ENCODE measurements around the gene TMEM98.
"Not testable (repeated sequence)": the region's sequence is repeated elsewhere in the genome, so short reads cannot be mapped to it uniquely, and the experiment has no call there.

TMEM98 gene

DNA sequence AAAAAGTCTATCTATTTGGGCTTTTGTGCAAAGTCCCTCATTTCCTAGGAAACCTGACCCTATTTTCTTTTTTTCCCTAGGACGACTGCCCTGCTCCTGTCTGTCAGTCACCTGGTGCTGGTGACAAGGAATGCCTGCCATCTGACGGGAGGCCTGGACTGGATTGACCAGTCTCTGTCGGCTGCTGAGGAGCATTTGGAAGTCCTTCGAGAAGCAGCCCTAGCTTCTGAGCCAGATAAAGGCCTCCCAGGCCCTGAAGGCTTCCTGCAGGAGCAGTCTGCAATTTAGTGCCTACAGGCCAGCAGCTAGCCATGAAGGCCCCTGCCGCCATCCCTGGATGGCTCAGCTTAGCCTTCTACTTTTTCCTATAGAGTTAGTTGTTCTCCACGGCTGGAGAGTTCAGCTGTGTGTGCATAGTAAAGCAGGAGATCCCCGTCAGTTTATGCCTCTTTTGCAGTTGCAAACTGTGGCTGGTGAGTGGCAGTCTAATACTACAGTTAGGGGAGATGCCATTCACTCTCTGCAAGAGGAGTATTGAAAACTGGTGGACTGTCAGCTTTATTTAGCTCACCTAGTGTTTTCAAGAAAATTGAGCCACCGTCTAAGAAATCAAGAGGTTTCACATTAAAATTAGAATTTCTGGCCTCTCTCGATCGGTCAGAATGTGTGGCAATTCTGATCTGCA is 12.9 kb downstream of the TMEM98 start:
- peaks cover 9% of the 10 kb centered on the region; the same call in 1 of the 2 replicates for H3K4me1 ChIP-seq
- no peak overlapping the region for H3K9ac ChIP-seq
- no peak overlapping the region for H3K4me3 ChIP-seq
- H3K9me3 ChIP-seq, result no peaks in the 10 kb centered on the region
- no peaks in the 10 kb centered on the region for H3K27me3 ChIP-seq
- H3K27ac ChIP-seq, result no peak overlapping the region
- no peak overlapping the region for H3K4me2 ChIP-seq
- no peaks in the 10 kb centered on the region for H4K20me1 ChIP-seq
- TF ChIP-seq Cebpa-rat (IDR thresholded peaks at IDR 0.05), result no peak
- peaks cover 56% of the 10 kb centered on the region for H3K36me3 ChIP-seq

DNA sequence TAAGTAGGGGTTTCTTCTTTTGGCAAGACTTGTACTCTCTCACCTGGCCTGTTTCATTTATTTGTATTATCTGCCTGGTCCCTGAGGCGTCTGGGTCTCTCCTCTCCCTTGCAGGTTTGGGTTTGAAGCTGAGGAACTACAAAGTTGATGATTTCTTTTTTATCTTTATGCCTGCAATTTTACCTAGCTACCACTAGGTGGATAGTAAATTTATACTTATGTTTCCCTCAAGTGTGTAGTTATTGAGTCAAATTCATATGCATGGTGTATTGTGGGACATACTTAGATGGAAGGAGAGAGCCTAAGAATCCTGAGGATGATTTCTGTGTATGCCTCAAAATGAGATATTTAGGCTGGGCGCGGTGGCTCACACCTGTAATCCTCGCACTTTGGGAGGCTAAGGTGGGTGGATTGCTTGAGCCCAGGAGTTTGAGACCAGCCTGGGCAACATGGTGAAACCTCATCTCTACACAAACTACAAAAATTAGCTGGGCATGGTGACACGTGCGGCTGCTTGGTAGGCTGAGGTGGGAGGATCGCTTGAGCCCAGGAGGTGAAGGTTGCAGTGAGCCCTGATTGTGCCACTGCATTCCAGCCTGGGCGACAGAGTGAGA is 13.6 kb downstream of the TMEM98 start:
- H3K9ac ChIP-seq, result no peak overlapping the region

DNA sequence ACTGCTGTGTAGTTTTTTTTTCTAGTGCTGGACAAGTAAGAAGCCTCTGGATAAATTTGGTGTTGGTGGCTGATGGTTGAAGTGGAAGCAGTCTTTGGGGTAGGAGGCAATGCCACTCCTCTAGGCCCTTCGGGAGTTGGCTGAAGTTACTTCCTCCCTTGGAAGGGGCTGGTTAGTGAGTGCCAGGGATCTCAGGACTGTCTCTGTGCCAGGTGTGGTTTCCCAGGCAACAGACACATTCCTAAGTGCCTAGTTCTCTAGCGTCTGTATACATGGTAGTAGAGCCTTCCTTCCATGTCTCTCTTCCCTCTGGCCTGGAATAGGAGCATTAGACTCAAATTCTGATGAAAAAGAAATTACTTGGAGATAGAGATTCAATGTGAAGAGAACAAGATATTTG is 15.3 kb downstream of the TMEM98 start:
- no peak for TF ChIP-seq Cebpa-rat (IDR thresholded peaks at IDR 0.05)
- H3K9me3 ChIP-seq, result no peaks in the 10 kb centered on the region
- H3K4me2 ChIP-seq, result no peak overlapping the region

More for the DNA sequence above, 13.6 kb downstream of the TMEM98 start:
- Histone ChIP-seq H3K9me3 (no peaks in the 10 kb centered on the region), H3K4me1 (peaks cover 8% of the 10 kb centered on the region; the same call in 1 of the 2 replicates), H3K27ac (no peak overlapping the region), H4K20me1 (no peaks in the 10 kb centered on the region), H3K36me3 (peaks cover 49% of the 10 kb centered on the region), H3K4me3 (no peak overlapping the region), H3K27me3 (no peaks in the 10 kb centered on the region), H3K4me2 (no peak overlapping the region)
- TF ChIP-seq Cebpa-rat (IDR thresholded peaks at IDR 0.05), result no peak

DNA sequence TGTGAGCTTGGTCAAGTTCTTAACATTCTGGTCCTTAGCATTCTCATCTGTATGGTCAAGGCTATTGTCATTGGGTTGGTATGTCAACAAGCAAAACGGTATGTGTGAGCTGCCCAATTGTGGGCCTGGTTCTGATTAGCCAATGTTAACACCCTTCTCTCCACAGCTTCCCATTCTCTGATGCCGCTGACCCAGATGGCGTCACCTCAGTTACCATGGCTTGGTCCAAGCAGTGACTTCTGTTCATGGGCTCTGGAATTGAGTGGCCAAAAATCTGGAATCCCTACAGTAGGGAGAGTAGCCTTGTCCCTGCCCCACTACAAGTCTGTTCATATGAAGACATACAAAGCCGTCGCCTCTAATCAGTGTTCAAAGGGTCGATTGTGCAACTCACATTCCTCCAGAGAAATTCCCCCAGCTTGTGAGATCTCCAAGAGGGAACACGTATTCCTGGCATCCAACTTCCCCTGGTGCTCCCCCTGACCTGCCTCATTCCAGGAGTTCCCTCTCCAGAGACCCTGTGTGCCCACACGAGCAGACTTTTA is 15.8 kb downstream of the TMEM98 start:
- Histone ChIP-seq H3K4me2 (no peak overlapping the region), H3K27ac (no peak overlapping the region), H4K20me1 (no peaks in the 10 kb centered on the region), H3K4me3 (no peak overlapping the region), H3K9me3 (no peaks in the 10 kb centered on the region), H3K27me3 (no peaks in the 10 kb centered on the region), H3K9ac (no peak overlapping the region), H3K36me3 (peaks cover 36% of the 10 kb centered on the region), H3K4me1 (no peaks in the 10 kb centered on the region)
- TF ChIP-seq Cebpa-rat (IDR thresholded peaks at IDR 0.05), result no peak

More for the DNA sequence above, 15.3 kb downstream of the TMEM98 start:
- no peaks in the 10 kb centered on the region for H4K20me1 ChIP-seq
- no peak overlapping the region for H3K27ac ChIP-seq
- no peak overlapping the region for H3K9ac ChIP-seq
- no peaks in the 10 kb centered on the region for H3K4me1 ChIP-seq
- no peaks in the 10 kb centered on the region for H3K27me3 ChIP-seq
- H3K4me3 ChIP-seq, result no peak overlapping the region
- H3K36me3 ChIP-seq, result peaks cover 41% of the 10 kb centered on the region

DNA sequence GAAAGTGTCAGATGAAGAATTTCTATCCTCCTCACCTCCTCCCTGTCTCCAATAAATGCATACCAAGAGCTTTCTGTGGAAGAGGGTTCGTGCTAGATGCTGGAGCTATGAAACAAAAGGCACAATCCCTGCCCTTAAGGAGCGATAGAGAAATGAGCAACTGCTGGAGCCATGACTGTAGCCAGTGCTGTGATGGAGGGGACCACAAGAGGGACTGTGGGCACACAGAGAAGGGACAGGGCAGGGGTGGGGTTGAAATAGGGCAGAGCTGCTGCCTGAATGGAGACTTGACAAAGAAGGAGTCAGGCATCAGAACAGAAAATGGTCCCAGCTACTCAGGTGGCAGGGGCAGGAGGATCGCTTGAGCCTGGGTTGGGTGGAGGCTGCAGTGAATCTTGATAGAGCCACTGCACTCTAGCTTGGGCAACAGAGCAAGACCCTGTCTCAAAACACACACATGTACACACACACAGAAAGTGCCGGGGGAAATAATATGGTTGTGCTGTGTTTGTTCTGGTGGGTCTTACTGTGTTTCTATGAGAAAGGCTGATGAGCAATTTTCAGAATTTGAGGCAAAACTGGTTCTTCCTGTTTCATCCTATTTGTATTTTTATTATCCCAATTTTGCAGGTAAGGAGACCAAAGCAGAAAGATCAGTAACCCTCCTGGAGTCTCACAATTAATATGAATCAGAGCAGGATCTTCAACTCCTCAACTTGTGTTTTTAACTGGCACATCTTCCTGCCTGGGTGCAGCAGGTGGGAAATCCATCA is 16.5 kb downstream of the TMEM98 start:
- peaks cover 31% of the 10 kb centered on the region for H3K36me3 ChIP-seq
- no peak overlapping the region for H3K9ac ChIP-seq
- no peak overlapping the region for H3K4me3 ChIP-seq
- H3K9me3 ChIP-seq, result no peaks in the 10 kb centered on the region
- no peaks in the 10 kb centered on the region for H4K20me1 ChIP-seq
- H3K27ac ChIP-seq, result no peak overlapping the region
- no peak overlapping the region for H3K4me2 ChIP-seq
- H3K4me1 ChIP-seq, result no peaks in the 10 kb centered on the region
- H3K27me3 ChIP-seq, result no peaks in the 10 kb centered on the region
- TF ChIP-seq Cebpa-rat (IDR thresholded peaks at IDR 0.05), result no peak

DNA sequence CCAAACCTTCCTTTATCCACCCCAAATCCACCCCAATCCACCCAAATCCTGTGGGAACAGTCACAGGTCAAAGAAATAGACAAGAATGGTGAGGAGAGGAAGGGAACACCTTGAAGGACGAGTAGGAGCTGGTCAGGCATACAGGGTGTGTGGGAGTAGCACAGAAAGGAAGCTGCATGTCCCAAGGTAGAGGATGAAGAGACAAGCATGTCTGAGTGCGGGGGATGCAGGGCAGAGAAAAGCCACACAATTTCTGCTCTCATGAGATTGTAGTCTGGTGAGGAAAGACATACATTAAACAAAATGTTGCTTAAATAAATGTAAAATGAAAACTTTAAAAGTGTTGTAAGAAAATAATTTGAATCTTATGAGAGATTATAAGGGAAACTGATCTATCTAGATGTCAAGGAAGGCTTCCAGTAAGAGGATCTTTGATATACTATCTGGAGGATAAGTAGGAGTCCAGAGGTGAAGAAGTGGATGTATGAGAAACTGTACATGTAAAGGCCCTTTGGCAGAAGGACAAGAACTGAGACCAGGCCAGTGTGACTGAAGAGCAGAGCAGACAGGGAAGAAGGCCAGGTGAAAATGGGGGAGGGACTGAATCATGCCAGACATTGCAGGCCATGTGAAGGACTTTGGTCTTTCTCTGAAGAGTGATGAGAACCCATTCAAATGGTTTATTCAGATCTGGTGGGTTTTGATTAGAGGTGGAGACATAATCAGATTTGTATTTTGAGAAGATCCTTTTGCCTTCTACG is 18.6 kb downstream of the TMEM98 start:
- Histone ChIP-seq H3K27me3 (no peaks in the 10 kb centered on the region), H3K27ac (no peak overlapping the region), H3K9ac (no peak overlapping the region), H3K36me3 (peaks cover 10% of the 10 kb centered on the region), H3K4me2 (no peak overlapping the region), H3K4me3 (no peak overlapping the region), H3K4me1 (no peaks in the 10 kb centered on the region), H4K20me1 (no peaks in the 10 kb centered on the region), H3K9me3 (no peaks in the 10 kb centered on the region)
- TF ChIP-seq Cebpa-rat (IDR thresholded peaks at IDR 0.05), result no peak

DNA sequence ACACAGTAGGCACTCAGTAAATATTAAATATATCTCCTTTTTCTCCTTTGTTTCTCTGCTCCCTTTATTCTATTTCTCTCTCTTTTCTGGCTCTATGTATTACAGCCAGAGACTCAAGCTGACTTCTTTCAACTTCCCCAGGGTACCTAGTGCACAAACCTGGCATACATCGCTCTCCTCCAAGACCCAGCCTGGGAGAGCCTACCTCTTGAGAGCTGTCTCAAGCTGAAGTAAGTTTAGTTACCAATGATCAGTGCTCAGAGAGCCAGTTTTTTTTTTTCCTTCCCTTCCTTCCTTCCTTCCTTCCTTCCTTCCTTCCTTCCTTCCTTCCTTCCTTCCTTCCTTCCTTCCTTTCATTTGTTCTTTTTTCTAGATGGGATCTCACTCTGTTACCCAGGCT is 19.8 kb downstream of the TMEM98 start:
- no peaks in the 10 kb centered on the region for H3K9me3 ChIP-seq
- no peaks in the 10 kb centered on the region for H3K36me3 ChIP-seq
- H3K27ac ChIP-seq, result no peak overlapping the region
- no peaks in the 10 kb centered on the region for H3K27me3 ChIP-seq
- no peak overlapping the region for H3K4me3 ChIP-seq
- H3K4me1 ChIP-seq, result no peaks in the 10 kb centered on the region
- H3K4me2 ChIP-seq, result no peak overlapping the region
- no peak for TF ChIP-seq Cebpa-rat (IDR thresholded peaks at IDR 0.05)
- H3K9ac ChIP-seq, result no peak overlapping the region
- H4K20me1 ChIP-seq, result no peaks in the 10 kb centered on the region

DNA sequence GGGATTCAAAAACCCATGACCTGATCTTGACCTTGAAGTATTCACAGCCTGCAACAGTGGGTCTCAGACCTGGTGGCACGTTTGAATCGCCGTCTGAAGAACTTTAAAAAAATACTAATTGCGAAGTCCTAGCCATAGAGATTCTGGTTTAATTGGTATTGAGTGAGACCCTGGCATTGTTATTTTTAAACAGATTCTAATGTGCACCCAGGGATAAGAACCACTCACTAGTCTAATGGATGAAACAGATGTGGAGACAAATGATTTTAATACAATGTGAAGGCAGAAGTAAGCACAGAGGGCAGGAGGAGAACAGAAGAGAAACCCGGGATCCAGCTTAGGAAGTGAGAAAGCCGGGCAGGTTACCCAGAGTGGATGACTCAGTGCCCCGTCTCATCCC is 21.2 kb downstream of the TMEM98 start:
- H4K20me1 ChIP-seq, result no peaks in the 10 kb centered on the region
- H3K36me3 ChIP-seq, result no peaks in the 10 kb centered on the region
- TF ChIP-seq Cebpa-rat (IDR thresholded peaks at IDR 0.05), result no peak
- no peak overlapping the region for H3K4me3 ChIP-seq
- H3K4me1 ChIP-seq, result no peaks in the 10 kb centered on the region
- H3K4me2 ChIP-seq, result no peak overlapping the region
- H3K27ac ChIP-seq, result no peak overlapping the region
- no peaks in the 10 kb centered on the region for H3K27me3 ChIP-seq
- H3K9ac ChIP-seq, result no peak overlapping the region
- H3K9me3 ChIP-seq, result no peaks in the 10 kb centered on the region

DNA sequence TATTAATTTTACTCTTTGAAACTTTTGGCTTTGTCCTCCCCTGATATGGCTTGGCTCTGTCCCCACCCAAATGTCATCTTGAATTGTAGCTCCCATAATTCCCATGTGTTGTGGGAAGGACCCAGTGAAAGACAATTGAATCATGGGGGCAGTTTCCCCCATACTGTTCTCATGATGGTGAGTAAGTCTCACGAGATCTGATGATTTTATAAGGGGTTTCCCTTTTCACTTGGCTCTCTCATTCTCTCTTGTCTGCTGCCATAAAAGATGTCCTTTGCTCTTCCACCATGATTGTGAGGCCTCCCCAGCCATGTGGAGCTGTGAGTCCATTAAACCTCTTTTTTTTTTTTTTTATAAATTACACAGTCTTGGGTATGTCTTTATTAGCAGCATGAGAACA is 24.5 kb downstream of the TMEM98 start:
- not testable (repeated sequence) for H3K27ac ChIP-seq, H3K4me3 ChIP-seq, H3K36me3 ChIP-seq, H4K20me1 ChIP-seq, H3K9me3 ChIP-seq, H3K4me1 ChIP-seq, H3K27me3 ChIP-seq, H3K9ac ChIP-seq, H3K4me2 ChIP-seq

Measured in BLaER1 (cell line).